IMR-90 (cell line): ENCODE measurements around the gene EPHB1. TPM values are rescaled to one million over a fixed set of nuclear protein-coding genes. Genes with fewer than 3 reads are reported as not detected.

Experiments used
- ATAC-seq: fragments of 200-7000 bp; cut with Tn5 transposase; 2 replicates; pipeline ENCODE4 v1.9.1; 2020; ENCODE audit warnings: low read depth, mild to moderate bottlenecking, moderate library complexity
- BruUV-seq: library from RNA; stranded (reverse); fragments of 400-500 nt; replicated peaks from 2 replicates; lab custom pipeline; 2021; lab: Mats Ljungman, UMichigan
- CTCF ChIA-PET: fragments of 300-600 bp; formaldehyde crosslinking; extraction: SDS; loops from one replicate; lab custom pipeline; 2021; ENCODE audit warnings: antibody characterized with exemption; lab: Yijun Ruan, JAX
- POLR2A ChIA-PET: fragments of 300-600 bp; sonication (Branson Sonifier 250); formaldehyde crosslinking; loops from one replicate; lab custom pipeline; 2022; ENCODE audit warnings: antibody characterized with exemption; ENCODE audit not compliant: unreplicated experiment; lab: Charles Lee
- DNase-seq: peaks from one replicate; pipeline ENCODE4 v3.0.0; 2013
- H2AFZ ChIP-seq: replicated peaks from 2 replicates; pipeline ENCODE3; 2013; ENCODE audit warnings: low read length, mild to moderate bottlenecking; ENCODE audit not compliant: poor library complexity
- H2AK5ac ChIP-seq: 2 replicates; pipeline ENCODE4 v1.6.1; 2013; ENCODE audit warnings: low read depth, low read length, inconsistent platforms
- H2AK9ac ChIP-seq: replicated peaks from 2 replicates; pipeline ENCODE3; 2013; ENCODE audit warnings: mild to moderate bottlenecking, low read depth, low read length, moderate library complexity; ENCODE audit not compliant: poor library complexity
- H2BK120ac ChIP-seq: 2 replicates; pipeline ENCODE4 v1.6.1; 2013; ENCODE audit warnings: low read depth, low read length, inconsistent platforms
- H2BK15ac ChIP-seq: 3 replicates; pipeline ENCODE4 v1.6.1; 2013; ENCODE audit warnings: low read depth, low read length, inconsistent platforms
- H2BK20ac ChIP-seq: 2 replicates; pipeline ENCODE4 v1.6.1; 2013; ENCODE audit warnings: low read depth, mild to moderate bottlenecking, inconsistent platforms, low read length, moderate library complexity
- H2BK5ac ChIP-seq: 2 replicates; pipeline ENCODE4 v1.6.1; 2013; ENCODE audit warnings: mild to moderate bottlenecking, low read depth, low read length, inconsistent platforms; ENCODE audit not compliant: poor library complexity, severe bottlenecking
- H3K14ac ChIP-seq: replicated peaks from 2 replicates; pipeline ENCODE4 v1.6.1; 2013; ENCODE audit warnings: low read depth, low read length, inconsistent platforms
- H3K18ac ChIP-seq: 2 replicates; pipeline ENCODE4 v1.6.1; 2013; ENCODE audit warnings: low read depth, low read length, control low read depth
- H3K23ac ChIP-seq: 2 replicates; pipeline ENCODE4 v1.6.1; 2013; ENCODE audit warnings: low read depth, low read length, inconsistent platforms
- H3K27ac ChIP-seq: 2 replicates; pipeline ENCODE4 v1.5.1; 2013; ENCODE audit warnings: mild to moderate bottlenecking, control low read depth, low read length; ENCODE audit not compliant: insufficient read depth
- H3K27me3 ChIP-seq: 2 replicates; pipeline ENCODE4 v1.6.1; 2013; ENCODE audit warnings: low read length; ENCODE audit not compliant: control insufficient read depth, insufficient read depth
- H3K36me3 ChIP-seq: 2 replicates; pipeline ENCODE4 v1.6.1; 2013; ENCODE audit warnings: low read length, mixed read lengths; ENCODE audit not compliant: control insufficient read depth, insufficient read depth
- H3K4ac ChIP-seq: 2 replicates; pipeline ENCODE4 v1.6.1; 2013; ENCODE audit warnings: low read depth, low read length, inconsistent platforms
- H3K4me1 ChIP-seq: 2 replicates; pipeline ENCODE4 v1.6.1; 2013; ENCODE audit warnings: low read length, mixed read lengths; ENCODE audit not compliant: control insufficient read depth, insufficient read depth
- H3K4me2 ChIP-seq: 2 replicates; pipeline ENCODE4 v1.6.1; 2013; ENCODE audit warnings: low read depth, mild to moderate bottlenecking, control low read depth, low read length, moderate library complexity
- H3K4me3 ChIP-seq: 2 replicates; pipeline ENCODE4 v1.5.1; 2013; ENCODE audit warnings: low read depth, mild to moderate bottlenecking, control low read depth, low read length, moderate library complexity; ENCODE audit not compliant: insufficient read depth
- H3K56ac ChIP-seq: 2 replicates; pipeline ENCODE4 v1.6.1; 2013; ENCODE audit warnings: low read length, inconsistent platforms; ENCODE audit not compliant: insufficient read depth; ENCODE audit errors: extremely low read depth
- H3K79me1 ChIP-seq, 2 experiments: 2 replicates each; pipeline ENCODE4 v1.6.1; 2013; ENCODE audit warnings: low read length in 2 of 2, inconsistent platforms in 1 of 2, low read depth in 1 of 2
- H3K9ac ChIP-seq: 2 replicates; pipeline ENCODE4 v1.6.1; 2013; ENCODE audit warnings: low read depth, low read length, control low read depth
- H3K9me1 ChIP-seq: 2 replicates; pipeline ENCODE4 v1.6.1; 2013; ENCODE audit warnings: low read length, inconsistent platforms; ENCODE audit not compliant: insufficient read depth
- H3K9me3 ChIP-seq: 2 replicates; pipeline ENCODE4 v1.6.1; 2013; ENCODE audit warnings: low read length; ENCODE audit not compliant: control insufficient read depth, insufficient read depth
- H4K20me1 ChIP-seq: 2 replicates; pipeline ENCODE4 v1.6.1; 2013; ENCODE audit warnings: low read length, inconsistent platforms; ENCODE audit not compliant: insufficient read depth
- H4K5ac ChIP-seq: 2 replicates; pipeline ENCODE4 v1.6.1; 2013; ENCODE audit warnings: mild to moderate bottlenecking, low read depth, low read length, control low read depth
- H4K8ac ChIP-seq, 2 experiments: 2 replicates each; pipeline ENCODE4 v1.6.1; 2013; ENCODE audit warnings: low read depth in 2 of 2, low read length in 2 of 2, control low read depth in 1 of 2, inconsistent platforms in 1 of 2
- H4K91ac ChIP-seq: 2 replicates; pipeline ENCODE4 v1.6.1; 2013; ENCODE audit warnings: low read depth, low read length, inconsistent platforms; ENCODE audit not compliant: insufficient read depth
- RFX5 ChIP-seq: IDR thresholded peaks from 2 replicates; pipeline ENCODE4 v1.8.0; 2012; ENCODE audit warnings: low read depth, mild to moderate bottlenecking, low read length, moderate library complexity
- SMC3 ChIP-seq: fragments of 150-350 bp; IDR thresholded peaks from 2 replicates; pipeline ENCODE4 v1.6.1; 2016; ENCODE audit warnings: low read depth, mild to moderate bottlenecking, antibody characterized with exemption, low read length, moderate library complexity
- USF2 ChIP-seq: fragments of 150-350 bp; IDR thresholded peaks from 2 replicates; pipeline ENCODE4 v1.6.1; 2017; ENCODE audit warnings: mild to moderate bottlenecking, antibody characterized with exemption, low read length, low read depth
- WGBS, 2 experiments: methylation state at CpG; one replicate each; pipeline versions ENCODE4 v1.1.5 to v1.1.7; 2013; ENCODE audit warnings: missing lambda C conversion rate in 2 of 2; ENCODE audit not compliant: insufficient read length in 1 of 2; ENCODE audit errors: extremely low coverage in 2 of 2; 5-methylcytosine and 5-hydroxymethylcytosine counted together
- dilution Hi-C: fragments of 300-500 bp; cut with HindIII; formaldehyde crosslinking; loops from one replicate; pipeline ENCODE4 v1.14.3; 2018; ENCODE audit warnings: low sequenced_read_pairs; ENCODE audit not compliant: unreplicated experiment
- in situ Hi-C: fragments of 300-500 bp; cut with MboI; formaldehyde crosslinking; loops from 3 replicates; pipeline ENCODE4 v1.14.3; 2019; ENCODE audit warnings: low sequenced_read_pairs, inconsistent platforms, mixed read lengths
- intact Hi-C: fragments of 100-400 bp; cut with micrococcal nuclease; formaldehyde crosslinking; loops from 2 replicates; pipeline ENCODE4 v1.10.0; 2022
- polyA plus RNA-seq, 3 experiments: library from polyadenylated mRNA; depleted of rRNA; stranded (reverse); fragments of >200 nt; gene quantifications; 2 replicates each; pipeline ENCODE4 v1.2.3, GENCODE V29; 2012; ENCODE audit warnings: low replicate concordance in 1 of 3
- total RNA-seq: library from RNA; depleted of rRNA; stranded (reverse); fragments of >200 nt; gene quantifications from 2 replicates; pipeline ENCODE4 v1.2.3, GENCODE V29; 2012

Gene EPHB1
- total and polyA plus RNA-seq, 2 of the 4 experiments (the other 2 are of a cell fraction), result 0.17 to 0.36 TPM

GRCh38 chr3:134772011-134772410 is 23.0 kb upstream of the EPHB1 start:
- WGBS, 2 experiments, result 60% methylated on average over 1 of the region's 3 CpGs; no CpG with 5 or more reads in 1 of the 2 experiments
- Histone ChIP-seq H3K18ac (no peak overlapping the region), H3K4me2 (no peak overlapping the region), H3K14ac (no peak overlapping the region), H2AK9ac (no peak overlapping the region), H3K9me3 (no peaks in the 10 kb centered on the region), H3K36me3 (no peaks in the 10 kb centered on the region), H2AFZ (no peak overlapping the region), H3K27me3 (peaks cover 2% of the 10 kb centered on the region), H4K91ac (no peak overlapping the region), H4K5ac (no peak overlapping the region), H2AK5ac (no peak overlapping the region), H2BK120ac (no peak overlapping the region), H3K4me1 (no peaks in the 10 kb centered on the region), H3K4ac (no peak overlapping the region), H3K56ac (no peak overlapping the region), H3K9ac (no peak overlapping the region), H3K79me1 (no peaks in the 10 kb centered on the region), H3K23ac (no peak overlapping the region), H2BK20ac (no peak overlapping the region), H2BK5ac (no peak overlapping the region), H3K27ac (no peak overlapping the region), H4K8ac (no peak overlapping the region), H2BK15ac (no peak overlapping the region), H3K4me3 (no peak overlapping the region), H4K20me1 (no peaks in the 10 kb centered on the region), H3K9me1 (no peaks in the 10 kb centered on the region)
- dilution Hi-C loops (no loop called here), in situ Hi-C loops (no loop called here), intact Hi-C loops (no loop called here)
- ATAC-seq, result no peak
- TF ChIP-seq RFX5 (no peak), USF2 (no peak), SMC3 (no peak)
- no TSS peak for BruUV-seq
- ChIA-PET POLR2A (no interaction called here), CTCF (no interaction called here)
- no peak for DNase-seq
